Germinal center (tissue), 1 donor: Measurements from ENCODE around the gene TMEM106C.

Source experiments
- DNase-seq: peaks from one replicate; pipeline ENCODE4 v3.0.0; 2012; ENCODE audit warnings: mixed read lengths, low spot score

The TMEM106C gene

GRCh38 chr12:47979686-47980085 lies 16.3 kb downstream of the TMEM106C start:
- DNase-seq: no peak

- DNase-seq: no peak
Measured at GRCh38 chr12:47980197-47980596, 16.8 kb downstream of the TMEM106C start.

GRCh38 chr12:47980779-47981495 lies 17.5 kb downstream of the TMEM106C start:
- DNase-seq: no peak

- DNase-seq: no peak
Measured at GRCh38 chr12:47981496-47982260, 18.3 kb downstream of the TMEM106C start.

- DNase-seq: no peak
Measured at GRCh38 chr12:47982311-47982710, 18.9 kb downstream of the TMEM106C start.

GRCh38 chr12:47982770-47983169 lies 19.4 kb downstream of the TMEM106C start:
- no peak for DNase-seq

- no peak for DNase-seq
Measured at GRCh38 chr12:47983541-47984115, 20.2 kb downstream of the TMEM106C start.

GRCh38 chr12:47984331-47984801 lies 21.0 kb downstream of the TMEM106C start:
- no peak for DNase-seq

- no peak for DNase-seq
Measured at GRCh38 chr12:47985596-47986290, 22.3 kb downstream of the TMEM106C start.

GRCh38 chr12:47986291-47986660 lies 22.9 kb downstream of the TMEM106C start:
- no peak for DNase-seq

GRCh38 chr12:47986832-47987231 lies 23.4 kb downstream of the TMEM106C start:
- no peak for DNase-seq

GRCh38 chr12:47987411-47988072 lies 24.1 kb downstream of the TMEM106C start:
- no peak for DNase-seq

- DNase-seq: no peak
Measured at GRCh38 chr12:47988073-47989022, 25.0 kb downstream of the TMEM106C start.

- DNase-seq: no peak
Measured at GRCh38 chr12:47989023-47989417, 25.6 kb downstream of the TMEM106C start.

- no peak for DNase-seq
Measured at GRCh38 chr12:47989666-47990065, 26.3 kb downstream of the TMEM106C start.

- peak; percentile 70 for DNase-seq
Measured at GRCh38 chr12:47990351-47991105, 27.1 kb downstream of the TMEM106C start.

- no peak for DNase-seq
Measured at GRCh38 chr12:47991106-47992061, 28.0 kb downstream of the TMEM106C start.

GRCh38 chr12:47992776-47993175 lies 29.4 kb downstream of the TMEM106C start:
- DNase-seq: no peak

- no peak for DNase-seq
Measured at GRCh38 chr12:47993491-47993890, 30.1 kb downstream of the TMEM106C start.
